Tongue (tissue), 2 donors: ENCODE measurements around the gene E2F4. TPM values are rescaled to one million over a fixed set of nuclear protein-coding genes. Genes with fewer than 3 reads are reported as not detected.

Source experiments
- DNase-seq: peaks from one replicate; pipeline ENCODE4 v3.0.0-alpha.2; 2015
- total RNA-seq: library from RNA; depleted of rRNA; stranded (reverse); fragments of >200 nt; gene quantifications from one replicate; pipeline ENCODE4 v1.2.3, GENCODE V29; 2014

Gene E2F4
- total RNA-seq, 1 donor from 2014 or later: 38.9 TPM

DNA sequence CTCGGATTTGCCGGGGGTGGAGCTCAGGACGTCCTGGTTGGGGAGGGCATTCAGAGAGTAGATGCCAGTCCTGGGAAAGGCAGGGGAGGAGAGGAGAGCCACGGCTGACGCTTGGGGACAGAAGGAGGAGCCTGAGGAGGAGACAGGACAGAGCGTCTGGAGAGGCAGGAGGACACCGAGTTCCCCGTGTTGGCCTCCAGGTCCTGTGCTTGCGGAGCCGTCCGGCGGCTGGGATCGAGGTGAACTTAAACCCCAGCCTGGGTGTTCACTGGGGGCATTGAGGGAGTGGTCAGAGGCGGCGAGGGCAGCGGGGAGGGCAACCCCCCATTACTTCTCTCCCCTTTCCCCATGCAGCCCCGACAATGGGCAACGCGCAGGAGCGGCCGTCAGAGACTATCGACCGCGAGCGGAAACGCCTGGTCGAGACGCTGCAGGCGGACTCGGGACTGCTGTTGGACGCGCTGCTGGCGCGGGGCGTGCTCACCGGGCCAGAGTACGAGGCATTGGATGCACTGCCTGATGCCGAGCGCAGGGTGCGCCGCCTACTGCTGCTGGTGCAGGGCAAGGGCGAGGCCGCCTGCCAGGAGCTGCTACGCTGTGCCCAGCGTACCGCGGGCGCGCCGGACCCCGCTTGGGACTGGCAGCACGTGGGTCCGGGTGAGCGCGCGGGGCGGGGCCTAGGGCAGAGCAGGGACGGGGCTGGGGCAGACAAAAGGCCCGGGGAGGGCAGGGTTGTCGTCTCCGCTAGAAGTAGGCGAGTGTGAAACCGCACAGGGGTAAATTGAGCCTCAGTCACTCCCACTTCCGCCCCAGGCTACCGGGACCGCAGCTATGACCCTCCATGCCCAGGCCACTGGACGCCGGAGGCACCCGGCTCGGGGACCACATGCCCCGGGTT lies 17.9 kb upstream of the E2F4 start:
- DNase-seq: peak; percentile 83

DNA sequence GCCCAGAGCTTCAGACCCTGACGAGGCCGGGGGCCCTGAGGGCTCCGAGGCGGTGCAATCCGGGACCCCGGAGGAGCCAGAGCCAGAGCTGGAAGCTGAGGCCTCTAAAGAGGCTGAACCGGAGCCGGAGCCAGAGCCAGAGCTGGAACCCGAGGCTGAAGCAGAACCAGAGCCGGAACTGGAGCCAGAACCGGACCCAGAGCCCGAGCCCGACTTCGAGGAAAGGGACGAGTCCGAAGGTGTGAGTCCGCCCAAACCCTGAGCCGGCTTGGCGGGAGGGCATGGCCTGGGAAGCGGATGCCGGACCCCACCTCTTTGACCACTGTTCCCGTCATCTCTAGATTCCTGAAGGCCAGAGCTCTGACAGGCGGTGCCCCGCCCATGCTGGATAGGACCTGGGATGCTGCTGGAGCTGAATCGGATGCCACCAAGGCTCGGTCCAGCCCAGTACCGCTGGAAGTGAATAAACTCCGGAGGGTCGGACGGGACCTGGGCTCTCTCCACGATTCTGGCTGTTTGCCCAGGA lies 17.2 kb upstream of the E2F4 start:
- no peak for DNase-seq

DNA sequence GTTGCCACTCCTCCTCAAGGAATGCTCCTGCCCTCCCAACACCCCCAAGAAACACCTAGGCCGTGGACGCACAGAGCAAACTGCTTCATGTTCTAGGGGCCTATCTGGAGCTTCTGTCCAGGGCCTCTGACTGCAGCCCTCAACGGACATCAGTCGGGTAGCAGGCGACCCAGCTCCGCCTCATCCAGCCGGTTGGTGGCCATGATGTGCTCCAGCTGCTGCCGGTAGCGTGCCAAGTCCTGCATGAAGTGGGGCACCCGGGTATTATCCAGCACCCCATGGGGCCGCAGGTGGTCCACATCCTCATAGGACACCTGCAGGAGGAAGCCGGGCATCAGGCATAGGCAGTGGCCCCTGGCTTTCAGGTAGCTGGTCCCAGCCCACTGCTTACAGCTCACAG lies 15.3 kb upstream of the E2F4 start:
- DNase-seq: no peak

DNA sequence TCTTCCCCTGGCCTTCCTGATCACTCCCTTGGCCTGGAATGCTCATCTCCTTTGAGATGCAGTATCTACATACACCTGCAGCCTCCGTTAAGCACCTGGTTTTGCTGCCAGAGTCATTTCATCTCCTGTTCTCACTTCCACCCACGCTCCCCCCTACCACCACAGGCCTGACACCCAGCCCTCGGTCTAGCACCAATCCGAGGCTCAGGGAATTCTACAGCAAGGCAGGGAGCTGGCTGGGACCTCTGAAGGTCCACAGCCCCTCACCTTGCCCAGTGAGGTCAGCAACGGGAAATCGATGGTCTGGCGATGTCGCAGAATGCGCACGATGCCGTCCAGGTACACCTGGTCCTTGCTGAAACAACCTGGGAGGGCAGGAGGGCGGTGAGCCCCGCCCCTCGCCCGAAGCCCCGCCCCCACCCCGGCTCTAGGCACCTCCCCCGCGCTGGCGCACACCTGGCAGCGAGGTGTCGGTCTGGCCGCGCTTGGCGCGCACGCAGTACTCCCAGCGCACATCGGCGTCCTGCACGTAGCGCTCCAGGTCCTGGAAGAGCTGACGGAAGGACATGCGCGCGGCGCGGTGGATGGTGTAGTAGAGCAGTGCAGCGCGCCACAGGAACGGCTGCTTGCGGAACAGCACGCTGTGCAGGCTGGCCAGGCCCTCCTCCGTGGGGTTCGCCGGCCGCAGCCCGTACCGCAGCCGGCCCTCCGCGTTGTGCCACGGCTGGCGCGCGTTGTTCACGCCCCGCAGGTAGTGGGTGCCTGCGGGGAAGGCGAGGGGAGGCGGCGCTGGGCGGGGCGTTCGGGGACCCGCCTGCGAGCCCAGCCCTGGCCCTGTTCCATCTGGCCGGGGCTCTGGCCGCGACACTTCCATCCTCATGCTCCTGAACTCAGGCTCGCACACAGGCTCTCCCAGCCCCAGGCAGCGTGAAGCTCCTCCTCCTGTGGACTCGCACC lies 13.9 kb upstream of the E2F4 start:
- DNase-seq: peak; percentile 79

DNA sequence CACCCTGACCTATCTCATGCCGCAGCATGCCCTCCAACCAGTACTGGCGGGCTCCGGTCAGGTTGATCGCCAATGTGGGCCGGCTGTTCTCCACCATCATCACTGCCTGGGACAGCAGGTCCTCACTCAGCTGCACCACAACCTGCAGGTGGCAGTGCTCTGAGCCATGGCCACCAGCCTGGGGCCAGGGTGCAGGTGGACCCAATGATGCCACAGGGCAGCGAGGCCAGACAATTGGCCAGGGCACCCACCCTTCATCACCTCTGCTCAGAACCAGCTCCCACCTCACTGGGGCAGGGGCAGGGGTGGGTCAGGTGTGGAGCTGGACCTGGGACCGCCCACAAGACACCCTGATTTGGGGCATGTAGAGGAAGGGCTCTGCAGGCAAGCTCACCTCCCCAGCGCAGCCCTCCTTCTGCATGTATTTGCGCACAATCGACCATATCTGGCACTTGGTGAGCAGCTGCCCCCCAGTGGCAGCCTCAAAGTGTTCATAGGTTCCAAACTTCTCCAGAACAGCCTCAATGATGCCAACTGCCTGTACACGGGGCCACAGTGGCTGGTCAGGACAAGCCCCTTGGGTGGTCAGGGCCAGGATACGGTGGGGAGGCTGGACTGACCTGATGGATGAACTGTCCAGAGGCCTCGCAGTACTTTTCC lies 12.4 kb upstream of the E2F4 start:
- DNase-seq: no peak

DNA sequence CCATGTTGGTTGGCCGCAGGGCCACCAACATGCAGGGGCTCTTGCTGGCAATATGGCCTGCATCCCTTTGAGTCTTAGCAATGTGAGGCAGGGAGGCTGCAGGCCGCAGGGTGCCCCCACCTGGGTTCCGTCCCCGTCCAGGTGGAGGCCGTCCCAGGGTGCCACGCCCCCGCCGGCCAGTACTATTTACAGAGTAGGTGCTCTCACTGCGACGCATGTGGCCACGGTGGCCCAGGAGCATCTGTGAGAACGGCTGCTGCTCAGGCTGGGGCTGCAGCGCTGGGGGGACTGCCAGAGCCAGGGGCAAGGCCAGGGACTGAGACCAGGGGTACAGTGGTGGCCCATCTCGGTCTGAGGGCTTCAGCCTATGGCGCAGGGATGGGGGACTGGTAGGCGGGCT lies 11.8 kb upstream of the E2F4 start:
- DNase-seq: no peak

DNA sequence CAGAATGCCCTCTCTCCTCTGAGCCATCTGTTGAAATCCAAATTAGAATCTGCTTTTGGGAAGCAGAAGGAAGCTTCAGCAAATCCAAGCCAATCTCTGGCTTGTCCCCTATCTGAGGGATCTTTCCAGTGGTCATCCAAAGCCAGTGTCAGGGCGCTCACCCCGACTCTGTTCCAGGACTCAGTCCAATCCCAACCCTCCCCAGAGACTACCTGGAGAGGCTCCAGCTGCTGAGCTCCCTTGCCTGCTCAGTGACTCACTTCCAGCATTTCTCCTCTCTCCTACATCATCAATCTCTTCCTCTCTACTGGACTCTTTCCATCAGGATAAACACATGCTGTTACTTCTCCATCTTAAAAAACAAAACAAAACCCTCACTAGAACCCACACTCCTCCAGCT lies 10.6 kb upstream of the E2F4 start:
- DNase-seq: no peak

DNA sequence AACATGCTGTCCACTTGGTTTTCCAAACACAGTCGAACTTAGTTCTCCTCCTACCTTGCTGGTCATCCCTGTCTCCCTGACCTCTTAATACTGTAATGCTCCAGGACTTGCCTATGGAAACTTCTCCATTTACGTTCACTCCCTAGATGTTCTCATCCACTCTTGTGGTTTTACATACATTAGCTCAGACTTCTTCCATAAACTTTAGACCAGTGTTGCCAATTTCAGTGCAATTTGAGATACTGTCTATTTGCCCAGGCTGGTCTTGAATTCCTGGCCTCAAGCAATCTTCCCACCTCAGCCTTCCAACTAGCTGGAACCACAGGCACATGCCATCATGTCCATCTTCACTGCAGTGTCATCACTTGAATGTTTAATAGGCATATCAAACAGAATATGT lies 9.7 kb upstream of the E2F4 start:
- DNase-seq: no peak

DNA sequence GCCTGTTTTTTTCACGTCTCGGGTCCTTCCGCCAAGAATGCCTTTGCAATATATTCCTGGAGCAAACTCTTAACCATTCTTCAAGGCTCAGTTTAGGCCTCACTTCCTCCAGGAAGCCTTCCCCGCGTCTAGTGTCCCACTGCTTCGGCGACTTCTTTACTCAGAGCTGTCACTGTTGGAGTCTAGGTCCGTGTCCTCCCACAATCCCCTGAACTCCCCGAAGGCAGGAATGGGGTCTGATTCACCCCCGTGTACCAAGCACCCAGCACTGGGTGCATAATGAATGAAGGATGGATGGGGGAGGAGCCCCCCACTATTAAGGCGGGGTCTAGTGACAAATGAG lies 8.7 kb upstream of the E2F4 start:
- DNase-seq: no peak

DNA sequence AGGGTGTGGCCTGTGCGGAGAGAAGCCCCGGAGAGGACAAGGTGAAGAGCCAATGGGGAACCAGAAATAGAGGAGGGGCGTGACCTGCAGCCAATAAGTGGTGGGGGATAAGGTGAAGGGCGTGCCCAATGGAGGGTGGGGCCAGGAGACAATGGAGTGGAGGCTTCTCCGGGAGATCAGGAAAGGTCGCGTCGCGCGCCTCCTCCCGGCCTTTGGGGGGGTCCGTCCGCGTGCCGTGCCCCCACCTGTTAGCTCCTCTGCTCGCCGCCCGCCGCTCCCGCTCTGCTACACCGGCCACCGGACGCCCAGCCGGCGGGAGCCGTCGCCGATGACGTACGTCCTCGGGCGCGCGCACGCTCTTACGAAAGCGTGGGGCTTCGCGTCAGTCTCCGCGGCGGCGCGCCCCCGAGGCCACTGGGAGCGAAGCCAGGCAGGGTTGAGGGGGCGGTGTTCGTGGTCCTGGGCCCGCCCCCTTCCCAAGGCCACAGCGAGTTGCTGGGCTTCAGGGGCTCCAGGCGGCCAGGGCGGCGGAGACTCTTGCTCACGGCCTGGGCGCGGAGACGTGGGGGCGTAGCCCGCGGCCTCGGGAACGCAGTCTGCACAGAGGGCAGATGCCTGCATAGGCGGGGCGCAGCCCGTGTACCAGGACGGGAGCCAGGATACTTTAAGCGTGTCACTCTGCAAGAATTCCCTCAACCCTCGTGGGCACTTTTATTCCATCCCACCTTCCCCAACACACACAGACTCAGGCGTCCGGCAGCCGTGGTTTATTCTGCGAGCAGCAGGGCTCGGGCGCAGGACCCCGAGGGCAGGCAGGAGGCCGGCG lies 8.1 kb upstream of the E2F4 start, which contains the start of gene MATCAP1:
MATCAP1 (minus strand) TSS at position 337 of the 826 bp plus-strand sequence. CDS start 3,353 bp downstream, outside the sequence.
- DNase-seq: peak; percentile 99

DNA sequence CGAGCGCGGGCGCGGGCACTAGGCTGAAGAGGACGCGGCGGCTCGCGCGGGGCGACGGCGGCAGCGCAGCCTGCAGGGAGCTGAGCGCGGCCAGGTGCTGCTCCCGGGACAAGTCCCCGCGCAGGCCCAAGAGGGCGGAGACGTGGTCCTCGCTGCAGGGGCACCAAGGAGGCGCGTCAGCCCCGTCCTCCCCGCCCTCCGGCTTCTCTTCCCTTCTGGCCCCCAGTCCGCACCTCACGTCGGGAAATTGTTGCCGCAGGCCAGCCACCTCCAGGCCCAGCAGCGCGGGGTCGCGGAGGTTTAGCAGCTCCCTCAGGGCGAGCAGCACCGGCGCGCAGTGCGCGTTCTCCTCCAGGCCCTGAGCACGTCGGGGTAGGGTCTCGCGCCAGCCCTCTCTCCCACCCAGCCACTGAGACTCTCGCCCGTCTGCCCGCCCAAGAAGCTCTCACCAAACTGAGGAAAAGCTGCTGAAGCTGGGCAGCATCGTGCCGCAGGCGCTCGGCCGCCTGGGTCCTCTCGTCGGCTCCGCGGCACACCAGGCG lies 7.4 kb upstream of the E2F4 start:
- no peak for DNase-seq

DNA sequence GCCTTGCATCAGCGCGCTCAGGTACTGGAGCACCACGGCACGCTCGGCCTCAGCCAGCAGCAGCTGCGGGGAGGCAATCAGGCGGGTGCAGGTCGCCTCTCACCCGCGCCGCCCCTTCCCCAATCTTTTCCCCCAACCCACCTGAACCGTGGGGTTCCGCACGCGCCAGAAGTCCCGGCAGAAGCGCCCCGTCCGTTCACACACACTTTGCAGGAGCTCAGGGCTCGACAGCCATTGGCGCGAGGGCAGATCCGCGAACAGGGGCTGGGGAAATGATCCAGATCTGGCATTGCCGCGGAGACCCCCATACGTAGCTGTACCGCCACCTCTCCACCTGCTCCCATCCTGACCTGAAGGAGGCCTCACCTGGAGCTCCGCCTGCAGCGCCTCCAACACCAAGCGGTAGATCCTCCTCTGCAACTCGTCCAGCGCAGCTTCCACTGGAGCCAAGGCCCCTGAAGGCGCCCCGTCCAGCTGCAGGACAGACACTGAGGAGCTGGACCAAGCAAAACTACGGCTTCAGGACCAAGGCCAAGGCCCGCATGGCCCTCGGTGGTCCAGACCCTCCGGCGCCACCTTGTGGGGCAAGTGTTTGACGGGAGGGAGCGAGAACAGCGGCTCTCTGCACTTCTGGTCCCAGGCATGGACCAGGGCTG lies 6.8 kb upstream of the E2F4 start:
- peak; percentile 95 for DNase-seq

DNA sequence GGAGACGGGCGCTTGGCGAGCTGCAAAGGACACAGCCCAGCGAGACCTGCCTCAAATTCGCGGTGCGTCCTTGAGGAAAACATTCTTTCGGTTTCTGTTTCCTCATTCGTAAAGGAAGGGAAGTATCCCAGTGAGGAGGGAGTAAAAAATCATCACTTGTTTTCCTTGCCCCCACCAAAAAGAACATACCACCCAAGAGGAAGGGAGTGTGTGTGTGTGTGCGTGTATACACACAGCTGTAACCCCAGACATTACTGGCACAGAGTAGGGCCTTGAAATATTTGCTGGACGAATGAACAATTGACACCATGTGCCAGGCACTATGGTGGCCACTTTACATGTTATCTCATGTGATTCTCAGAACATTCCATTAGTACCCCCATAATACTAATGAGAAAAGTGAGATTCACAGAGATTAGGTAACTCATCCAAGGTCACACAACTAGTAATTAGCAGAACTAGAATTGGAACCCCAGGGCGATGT lies 6.3 kb upstream of the E2F4 start:
- no peak for DNase-seq

DNA sequence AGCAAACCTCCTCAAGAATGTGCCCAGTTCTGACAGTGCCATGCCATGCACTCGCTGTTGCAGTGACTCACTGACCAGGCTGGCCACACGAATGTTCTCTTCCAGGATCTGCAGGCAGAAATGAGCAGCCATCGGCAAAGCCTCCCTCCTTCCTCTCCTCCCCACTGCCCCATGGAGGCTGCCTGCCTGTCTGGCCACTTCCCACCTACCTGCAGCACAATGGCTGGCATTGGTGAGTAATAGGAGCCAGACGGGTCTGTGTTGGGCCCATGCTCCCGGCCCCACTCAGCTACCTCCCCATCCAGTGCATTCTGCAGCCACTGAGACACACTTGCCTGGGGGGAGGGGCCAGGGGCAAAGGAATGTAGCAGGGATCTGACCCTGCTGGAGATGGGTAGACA lies 5.4 kb upstream of the E2F4 start:
- no peak for DNase-seq

DNA sequence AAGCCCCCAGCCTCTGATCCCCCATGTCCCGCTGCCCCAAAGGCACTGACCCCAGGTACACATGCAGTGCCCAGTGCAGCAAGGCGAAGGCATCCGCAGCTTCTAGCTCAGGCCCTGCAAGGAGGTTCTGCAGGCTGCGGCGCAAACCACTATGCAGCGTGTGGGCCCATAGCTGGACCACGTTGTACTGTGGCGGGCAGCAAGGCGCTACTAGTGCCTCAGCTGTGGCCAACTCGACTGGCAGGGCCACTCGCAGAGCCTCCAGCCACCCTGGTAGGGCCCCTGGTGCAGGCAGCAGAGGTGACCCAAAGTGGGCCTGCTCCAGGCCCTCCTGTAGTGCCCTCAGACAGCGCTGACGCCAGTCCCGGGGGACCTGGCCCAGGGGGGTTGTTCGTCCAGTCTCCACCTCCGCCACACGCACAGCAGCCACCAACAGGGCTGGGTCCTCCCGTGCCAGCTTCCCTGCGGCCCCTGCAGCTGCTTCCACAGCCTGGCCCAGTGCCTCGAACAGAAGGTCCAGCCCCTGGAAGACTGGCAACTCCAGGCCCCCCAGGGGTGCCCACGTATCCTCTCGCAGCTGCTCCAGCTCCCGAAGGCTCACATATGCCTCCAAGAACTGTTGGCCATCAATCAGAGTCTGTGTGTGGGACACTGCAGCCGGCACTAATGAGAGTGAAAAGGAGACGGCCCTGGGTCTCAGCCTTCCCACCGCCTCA lies 4.6 kb upstream of the E2F4 start:
- peak; percentile 89 for DNase-seq

DNA sequence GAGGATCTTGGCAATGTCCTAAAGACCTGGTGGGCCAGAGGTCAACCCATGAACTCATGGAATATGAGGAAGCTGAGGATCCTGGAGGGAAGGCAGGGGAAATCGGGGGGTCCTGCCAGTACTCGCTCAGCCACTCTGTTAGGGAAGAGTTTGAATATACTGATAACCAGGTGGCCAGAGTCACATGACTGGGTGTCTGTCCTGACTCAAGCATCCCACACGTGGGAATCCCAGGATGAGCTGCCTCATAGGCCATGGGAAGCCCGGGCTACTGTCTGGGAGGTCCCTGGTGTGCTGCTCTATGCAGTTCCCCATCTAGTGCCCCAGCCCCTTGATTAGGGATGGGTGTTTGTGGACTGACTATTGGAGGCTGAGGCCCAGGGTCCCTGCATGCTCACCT lies 3.6 kb upstream of the E2F4 start:
- DNase-seq: no peak

DNA sequence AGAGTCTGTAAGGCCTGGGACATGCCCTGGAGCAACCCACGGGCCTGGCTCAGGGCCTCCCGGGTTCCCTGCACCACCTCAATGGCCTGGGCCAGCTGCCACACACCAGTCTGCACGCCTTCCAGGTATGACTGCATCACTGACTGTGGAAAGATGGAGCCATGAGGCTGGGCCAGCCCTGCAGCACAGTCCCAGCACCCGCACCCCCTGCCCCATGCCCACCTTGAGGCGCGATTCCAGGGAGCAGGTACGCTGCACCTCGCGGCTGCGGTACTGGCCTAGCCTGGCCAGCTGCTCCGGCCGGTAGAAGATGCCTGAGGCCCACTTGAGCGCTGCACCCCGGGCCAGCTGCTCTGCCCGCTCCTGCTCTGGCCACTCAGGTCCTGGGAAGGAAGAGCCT lies 3.2 kb upstream of the E2F4 start:
- no peak for DNase-seq

DNA sequence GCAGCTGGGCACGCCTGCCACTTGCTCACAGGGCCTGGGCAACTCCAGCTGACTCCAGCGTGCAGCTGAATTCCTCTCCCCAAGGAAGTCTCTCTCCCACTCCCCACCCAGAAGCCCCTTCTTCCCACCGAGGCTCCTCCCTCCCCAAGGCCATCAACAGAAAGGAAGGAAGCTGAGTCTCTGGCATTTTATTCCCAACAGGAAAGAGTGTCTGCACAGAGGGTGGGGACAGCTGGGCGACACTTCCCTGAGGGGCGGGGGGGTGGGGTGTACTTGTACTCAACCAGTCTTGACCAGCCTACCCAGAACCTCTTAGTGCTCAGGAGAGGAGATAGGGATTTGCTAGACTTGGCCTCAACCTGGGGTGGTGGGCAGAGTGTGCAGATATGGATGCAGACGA lies 1.9 kb upstream of the E2F4 start, which contains the start of gene EXOC3L1:
EXOC3L1 (minus strand) TSS at position 96 of the 400 bp plus-strand sequence. CDS start 460 bp downstream, outside the sequence.
- DNase-seq: no peak
